Left lobe of liver (tissue), 2 donors: ENCODE measurements around the gene ANKRD39. TPM values are rescaled to one million over a fixed set of nuclear protein-coding genes. Genes with fewer than 3 reads are reported as not detected.
"Not testable (repeated sequence)": the region's sequence is repeated elsewhere in the genome, so short reads cannot be mapped to it uniquely, and the experiment has no call there.

Experiments
- ATAC-seq: fragments of 200-7000 bp; cut with Tn5 transposase; one replicate; pipeline ENCODE4 v1.9.1; 2020; ENCODE audit warnings: mild to moderate bottlenecking, moderate library complexity
- DNase-seq: peaks from one replicate; pipeline ENCODE4 v3.0.0-alpha.2; 2020; ENCODE audit warnings: low spot score
- total RNA-seq: library from RNA; stranded (reverse); gene quantifications from one replicate; pipeline ENCODE4 v1.2.1, GENCODE V29; 2021
- donor health status: DM: no; HTN: no; CAD: no; lungs with moderate emphysema.
- donor health status: DM: no; HTN: yes; CAD: no.

The ANKRD39 gene, protein sequence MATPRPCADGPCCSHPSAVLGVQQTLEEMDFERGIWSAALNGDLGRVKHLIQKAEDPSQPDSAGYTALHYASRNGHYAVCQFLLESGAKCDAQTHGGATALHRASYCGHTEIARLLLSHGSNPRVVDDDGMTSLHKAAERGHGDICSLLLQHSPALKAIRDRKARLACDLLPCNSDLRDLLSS
- 9.5 TPM for total RNA-seq

DNA sequence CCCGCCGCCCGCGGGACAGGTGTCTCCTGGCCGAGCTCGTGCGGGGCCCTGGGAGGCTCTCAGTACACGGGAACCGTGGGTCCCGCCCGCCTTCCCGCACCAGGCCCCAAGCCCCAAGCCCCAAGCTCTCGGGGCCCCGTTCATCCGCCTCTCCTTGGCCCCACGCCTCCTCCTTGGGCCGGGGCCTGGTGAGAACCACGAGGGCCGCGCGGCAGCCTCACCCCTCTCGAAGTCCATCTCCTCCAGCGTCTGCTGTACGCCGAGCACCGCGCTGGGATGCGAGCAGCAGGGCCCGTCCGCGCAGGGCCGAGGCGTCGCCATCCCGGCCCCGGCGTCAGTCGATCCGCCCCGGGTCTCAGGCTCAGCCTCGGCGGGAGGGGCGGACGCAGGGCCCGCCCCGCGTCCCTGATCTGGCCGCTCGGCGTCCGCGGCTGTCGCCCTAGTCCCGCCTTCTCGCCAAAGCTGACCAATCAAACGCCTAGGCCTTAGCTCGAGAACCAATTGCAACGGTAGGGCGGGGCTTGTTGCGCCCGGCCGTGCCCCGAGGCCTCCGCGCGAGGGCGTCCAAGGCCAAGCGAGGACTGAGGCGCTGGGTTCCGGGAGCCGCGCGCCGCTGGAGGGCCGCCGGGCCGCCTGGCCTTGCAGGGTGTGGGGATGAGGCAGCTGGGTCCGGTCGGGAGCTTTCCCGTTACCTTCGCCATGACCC is at the start of gene ANKRD39:
ANKRD39 (minus strand) TSS at position 350 of the 706 bp plus-strand sequence; CDS start at position 321, 29 bp downstream.
- ATAC-seq (peak; percentile 86), DNase-seq (peak; percentile 99)

DNA sequence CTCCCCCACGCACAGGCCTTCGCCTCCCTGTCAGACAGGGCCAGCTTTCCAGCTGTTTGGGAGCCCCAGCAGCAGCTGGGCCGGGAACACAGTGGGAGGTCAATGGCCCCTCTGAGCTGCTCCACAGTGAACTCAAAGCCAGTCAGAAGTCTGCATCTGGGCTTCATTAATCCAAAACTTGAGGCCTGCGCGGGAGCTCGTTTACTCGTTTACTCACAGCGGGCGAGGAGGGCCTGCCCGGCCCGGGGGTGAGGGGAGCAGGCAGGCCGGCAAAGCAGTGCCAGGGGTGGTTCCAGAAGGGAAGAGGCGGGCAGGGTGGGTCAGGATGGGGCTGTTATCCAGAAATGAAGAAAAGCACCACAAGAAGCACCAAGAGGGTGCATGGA is 48.9 kb upstream of the ANKRD39 start:
- ATAC-seq, result peak; percentile 39

DNA sequence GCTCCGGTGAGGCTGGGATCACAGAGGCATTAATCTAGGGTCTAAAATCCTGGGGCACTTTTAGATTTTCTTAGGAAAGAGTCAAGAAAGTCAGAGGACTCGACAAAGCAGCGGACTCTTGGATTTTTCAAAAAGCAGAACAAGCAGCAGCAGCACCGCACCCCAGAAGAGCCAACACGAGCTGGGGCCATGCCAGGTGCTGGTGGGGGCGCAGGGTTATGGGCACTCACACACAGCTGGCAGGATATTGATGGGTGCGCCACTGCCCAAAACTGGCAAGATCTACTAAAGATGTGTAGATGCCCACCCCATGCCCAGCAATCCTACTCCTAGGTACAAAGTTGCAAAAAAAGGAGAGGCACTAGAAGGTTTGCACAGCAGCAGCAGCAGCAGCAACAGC is 46.0 kb upstream of the ANKRD39 start:
- ATAC-seq, result no peak
- DNase-seq, result no peak

More for the DNA sequence above, 48.9 kb upstream of the ANKRD39 start:
- no peak for DNase-seq

DNA sequence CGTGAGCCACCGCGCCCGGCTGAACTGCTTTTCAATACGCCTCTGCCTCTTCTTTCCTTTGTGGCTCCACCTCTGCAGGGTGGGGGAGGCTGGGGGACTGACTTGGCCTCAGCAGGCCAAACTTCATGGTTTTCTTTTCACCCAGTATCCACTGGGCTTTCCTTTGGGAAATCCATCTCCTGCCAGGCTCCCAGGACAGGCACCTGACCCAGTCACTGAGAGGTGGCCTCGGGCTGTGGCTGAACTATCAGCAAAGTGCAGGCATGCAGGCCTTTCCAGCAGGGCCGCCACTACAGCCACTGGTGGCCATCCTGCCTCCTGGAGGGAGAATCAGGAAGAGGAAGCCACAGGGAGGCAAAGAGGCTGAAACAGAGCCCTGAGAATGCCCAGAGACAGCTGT is 45.5 kb upstream of the ANKRD39 start:
- ATAC-seq (no peak), DNase-seq (no peak)

DNA sequence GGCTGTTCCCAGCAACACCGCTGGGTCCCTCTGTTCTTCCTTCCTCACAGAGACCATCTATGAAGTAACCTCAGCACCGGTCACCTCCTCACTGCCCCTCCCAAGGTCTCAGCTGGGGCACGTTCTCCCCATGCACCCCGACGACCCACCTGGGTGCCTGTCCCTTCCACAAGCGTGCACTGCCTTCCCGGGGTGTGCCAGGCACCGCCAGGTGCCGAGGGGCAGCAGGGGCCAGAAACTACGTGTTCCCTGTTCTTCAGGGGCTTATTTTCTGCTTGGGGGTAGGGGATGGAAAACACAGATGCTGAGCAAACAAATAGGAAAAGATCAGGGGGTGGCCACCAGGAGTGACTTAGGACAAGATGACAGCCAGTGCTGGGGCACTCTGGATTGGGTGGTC is 42.4 kb upstream of the ANKRD39 start:
- DNase-seq (no peak), ATAC-seq (no peak)

DNA sequence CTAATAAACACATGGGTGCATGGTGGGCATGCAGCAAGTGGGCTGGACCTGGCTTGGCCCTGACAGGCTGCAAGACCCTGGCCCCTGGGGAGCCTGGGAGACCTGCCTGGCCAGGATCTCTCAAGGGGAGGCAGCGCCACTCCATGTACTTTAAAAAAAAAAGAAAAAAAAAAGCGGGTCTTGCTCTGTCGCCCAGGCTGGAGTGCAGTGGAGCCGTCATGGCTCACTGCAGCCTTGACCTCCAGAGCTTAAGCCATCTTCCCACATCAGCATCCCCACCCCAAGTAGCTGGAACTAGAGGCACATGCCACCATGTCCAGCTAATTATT is 41.6 kb upstream of the ANKRD39 start:
- ATAC-seq (no peak), DNase-seq (no peak)

DNA sequence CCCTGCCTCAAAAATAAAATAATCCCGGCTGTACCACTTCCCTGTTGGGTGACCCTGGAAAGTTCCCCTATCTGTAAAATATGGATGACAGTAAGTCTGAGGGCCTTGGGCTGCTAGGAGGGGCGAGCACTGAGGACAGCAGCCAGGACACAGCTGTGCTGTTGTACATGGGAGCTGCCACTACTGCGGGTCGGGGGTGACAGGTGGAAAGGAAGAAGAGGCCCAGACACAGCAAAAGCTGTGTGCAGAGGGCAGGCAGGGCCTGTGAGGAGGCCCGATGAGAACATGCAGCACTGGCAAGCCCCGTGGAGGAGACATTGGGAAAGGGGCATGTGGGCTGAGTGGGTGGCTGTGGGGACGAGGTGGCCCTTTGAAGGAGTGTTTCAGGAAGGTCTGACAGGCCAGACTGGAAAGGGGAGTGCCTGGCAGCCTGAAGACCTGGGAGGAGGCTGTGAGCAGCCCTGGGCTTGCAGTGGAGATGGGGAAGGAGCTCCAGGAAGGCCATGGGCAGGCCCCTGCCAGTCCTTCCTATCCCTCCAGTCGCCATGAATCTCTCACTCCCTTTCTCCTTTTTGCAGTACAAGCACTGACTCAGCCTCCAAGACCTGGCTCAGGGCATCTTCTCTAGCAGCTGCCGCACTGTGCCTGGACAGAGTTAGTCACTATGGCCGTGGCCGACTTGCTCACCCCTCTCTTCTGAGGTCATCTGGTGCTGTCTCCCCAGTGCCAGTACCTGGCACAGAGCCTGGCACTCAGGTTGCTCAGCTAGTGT is 41.0 kb upstream of the ANKRD39 start:
- DNase-seq (no peak), ATAC-seq (no peak)

DNA sequence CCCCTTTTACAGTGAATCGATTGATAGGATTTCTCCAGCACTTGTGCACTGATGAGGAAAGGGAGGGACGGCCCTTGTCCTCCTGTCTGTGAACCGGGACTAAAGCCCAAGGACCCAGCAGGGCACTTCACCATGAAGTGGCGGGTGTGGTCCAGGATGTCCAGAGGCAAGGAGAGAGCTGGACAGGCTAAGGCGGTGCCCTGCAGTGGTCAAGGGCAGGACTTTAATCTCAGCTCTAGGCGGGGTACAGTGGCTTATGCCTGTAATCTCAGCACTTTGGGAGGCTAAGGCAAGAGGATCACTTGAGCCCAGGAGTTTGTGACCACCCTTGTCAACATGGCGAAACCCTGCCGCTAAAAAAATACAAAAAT is 40.3 kb upstream of the ANKRD39 start:
- no peak for DNase-seq
- ATAC-seq, result no peak

DNA sequence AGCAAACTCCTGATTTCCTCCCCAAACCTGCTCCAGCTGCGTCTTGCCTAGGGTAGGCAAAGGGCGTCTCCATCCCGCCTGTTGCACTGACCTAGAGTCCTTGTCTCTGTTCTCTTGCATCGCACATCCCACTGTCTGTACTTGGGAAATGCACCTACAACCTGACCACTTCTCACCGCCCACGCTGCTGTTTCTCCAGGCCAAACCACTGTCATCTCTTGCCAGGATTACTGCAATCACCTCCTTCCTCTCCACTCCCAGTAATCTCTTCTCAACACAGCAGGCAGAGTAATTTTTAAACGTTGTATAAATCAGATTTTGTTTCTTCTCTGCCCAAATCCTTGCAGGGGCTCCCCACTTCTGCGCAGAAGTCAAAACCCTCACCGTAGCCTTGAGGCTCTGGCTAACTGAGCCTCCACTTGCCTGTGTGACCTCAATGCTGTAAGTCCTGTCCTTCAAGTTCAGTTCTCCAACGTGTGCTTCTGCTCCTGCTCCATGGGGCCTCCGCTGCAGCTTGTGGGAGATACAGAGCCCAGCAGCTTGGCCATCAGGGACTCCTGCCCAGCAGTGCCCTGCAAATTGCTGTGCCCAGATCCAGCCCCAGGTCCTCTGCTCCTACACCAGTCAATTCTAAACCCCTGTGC is 39.8 kb upstream of the ANKRD39 start:
- DNase-seq, result no peak
- no peak for ATAC-seq

DNA sequence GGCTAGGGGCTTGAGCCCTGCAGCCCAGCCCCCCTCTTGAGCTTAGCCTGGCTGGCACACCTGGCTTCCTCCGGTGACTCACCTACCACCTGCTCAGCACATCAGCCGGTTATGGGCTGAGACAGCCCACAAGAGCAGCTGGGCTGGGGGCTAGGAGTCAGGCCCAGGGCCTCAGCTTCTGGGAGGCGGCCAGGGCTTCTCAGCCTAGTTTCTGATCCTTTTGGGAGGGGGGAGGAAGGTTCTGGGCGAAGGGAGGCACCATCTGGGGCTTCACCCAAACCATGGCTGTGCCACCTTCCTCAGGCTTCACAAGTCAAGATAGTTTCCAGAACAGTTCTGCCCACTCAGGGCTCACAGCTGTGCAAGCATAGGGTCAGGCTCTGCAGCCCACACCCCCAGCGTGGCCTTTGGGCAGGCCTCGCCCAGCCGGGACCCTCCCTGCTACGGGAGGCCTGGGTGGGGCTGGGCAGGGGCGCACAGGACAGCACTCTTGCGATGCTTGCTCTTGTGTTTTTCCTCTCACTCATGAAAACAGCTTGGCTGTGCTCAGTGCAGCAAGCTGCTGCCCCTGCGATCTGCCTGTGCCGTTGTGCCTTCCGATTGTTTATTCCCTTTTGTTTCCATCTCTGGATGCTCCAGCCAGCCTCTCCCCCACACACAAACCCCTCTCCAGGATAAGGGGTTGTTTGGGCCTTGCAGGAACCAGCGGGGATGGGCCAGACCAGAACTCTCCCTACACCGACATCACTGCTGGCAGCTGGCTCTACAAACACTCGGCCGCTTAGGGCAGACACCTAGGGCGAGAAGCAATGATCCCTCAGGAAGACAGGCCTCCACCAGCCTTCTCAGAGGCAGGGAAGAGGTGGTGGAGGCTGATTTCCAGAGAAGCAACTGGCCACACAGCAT is 38.2 kb upstream of the ANKRD39 start:
- DNase-seq (no peak), ATAC-seq (no peak)

DNA sequence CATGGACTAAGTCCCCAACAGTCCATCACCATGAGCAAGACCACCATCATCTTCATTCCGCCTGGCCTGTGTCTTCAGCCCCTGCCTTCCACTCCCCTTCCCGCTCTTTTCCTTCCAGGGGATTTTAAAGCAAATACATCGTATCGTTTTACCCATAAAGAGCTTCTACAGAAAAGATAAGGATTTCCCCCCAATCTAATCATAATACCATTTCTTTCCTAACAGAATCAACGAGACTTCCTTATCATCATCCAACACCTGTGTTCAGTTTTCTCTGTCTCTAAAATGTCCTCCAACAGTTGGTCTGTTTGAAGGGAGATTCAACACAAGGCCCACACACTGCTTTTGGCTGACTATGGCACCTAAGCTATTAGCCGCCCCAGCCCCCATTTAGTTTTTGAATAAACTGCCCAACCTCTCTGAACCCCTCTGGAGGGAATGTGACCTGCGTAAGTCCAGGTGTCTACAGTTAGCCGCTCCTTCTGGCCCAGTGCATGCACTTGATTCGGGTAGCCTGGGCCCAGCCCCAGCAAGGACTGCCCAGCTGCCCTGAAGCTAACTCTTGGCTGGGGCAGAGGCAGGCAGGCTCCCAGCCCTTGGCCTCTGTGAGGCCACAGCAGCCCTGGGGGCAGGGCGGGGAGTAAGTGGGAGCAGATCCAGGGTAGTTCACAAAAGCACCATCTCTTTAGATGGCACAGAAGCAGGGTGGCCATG is 37.4 kb upstream of the ANKRD39 start:
- no peak for ATAC-seq
- DNase-seq, result no peak

DNA sequence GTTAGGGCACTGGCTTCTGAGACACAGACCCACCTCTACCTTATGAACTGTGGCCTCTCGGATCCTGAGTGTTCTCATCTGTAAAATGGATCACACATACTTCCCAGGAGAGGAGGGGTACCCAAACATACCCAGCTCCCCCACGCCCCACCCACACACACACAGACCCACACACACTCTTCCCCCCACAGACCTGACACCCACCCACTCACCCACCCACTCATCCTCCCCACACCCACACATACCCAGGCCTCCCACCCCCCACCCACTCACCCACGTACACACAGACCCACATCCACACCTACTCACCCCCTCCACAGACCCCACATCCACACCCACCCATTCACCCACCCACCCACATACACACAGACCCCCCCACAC is 36.3 kb upstream of the ANKRD39 start:
- DNase-seq, result no peak
- ATAC-seq, result no peak

DNA sequence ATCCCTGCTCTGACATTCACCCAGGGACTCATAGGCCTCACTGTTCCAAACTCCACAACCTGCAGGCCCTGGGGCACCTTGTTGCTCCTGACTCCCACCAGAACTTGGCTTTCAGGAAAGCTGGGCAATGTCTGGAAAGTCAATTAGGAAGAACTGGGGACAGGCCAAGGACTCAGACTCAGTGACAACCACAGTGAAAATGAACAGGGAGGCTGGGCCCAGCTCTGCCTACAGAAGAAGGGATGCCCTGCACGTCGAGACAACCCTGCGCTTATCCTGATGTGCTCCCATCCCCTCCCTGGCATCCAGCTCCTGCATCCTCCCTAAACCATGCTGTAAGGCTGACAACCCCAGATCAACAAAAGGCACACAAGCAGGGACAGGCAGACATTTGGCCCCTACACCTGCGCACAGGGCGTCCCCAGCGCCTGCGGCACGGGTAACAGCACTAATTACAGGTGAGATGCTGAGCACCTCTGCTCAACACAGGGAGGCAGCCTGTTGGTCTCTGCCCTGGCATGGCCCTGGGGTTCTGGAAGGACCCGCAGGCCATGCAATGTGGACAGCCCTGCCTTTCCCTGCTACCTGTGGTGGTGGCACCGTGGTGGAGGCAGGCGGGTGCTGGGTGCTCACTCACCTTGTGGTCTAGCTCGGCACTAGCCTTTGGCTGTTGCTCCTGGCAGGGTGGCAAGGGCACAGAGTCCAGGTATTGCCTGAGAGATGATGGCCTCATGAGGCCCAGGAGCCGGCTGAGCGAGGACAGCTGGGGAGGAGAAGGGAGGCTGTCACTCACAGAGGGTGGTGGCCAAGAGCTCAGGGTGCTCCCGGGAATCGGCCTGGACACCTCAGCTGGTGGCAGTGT is 35.7 kb upstream of the ANKRD39 start:
- ATAC-seq (peak; percentile 69), DNase-seq (no peak)

DNA sequence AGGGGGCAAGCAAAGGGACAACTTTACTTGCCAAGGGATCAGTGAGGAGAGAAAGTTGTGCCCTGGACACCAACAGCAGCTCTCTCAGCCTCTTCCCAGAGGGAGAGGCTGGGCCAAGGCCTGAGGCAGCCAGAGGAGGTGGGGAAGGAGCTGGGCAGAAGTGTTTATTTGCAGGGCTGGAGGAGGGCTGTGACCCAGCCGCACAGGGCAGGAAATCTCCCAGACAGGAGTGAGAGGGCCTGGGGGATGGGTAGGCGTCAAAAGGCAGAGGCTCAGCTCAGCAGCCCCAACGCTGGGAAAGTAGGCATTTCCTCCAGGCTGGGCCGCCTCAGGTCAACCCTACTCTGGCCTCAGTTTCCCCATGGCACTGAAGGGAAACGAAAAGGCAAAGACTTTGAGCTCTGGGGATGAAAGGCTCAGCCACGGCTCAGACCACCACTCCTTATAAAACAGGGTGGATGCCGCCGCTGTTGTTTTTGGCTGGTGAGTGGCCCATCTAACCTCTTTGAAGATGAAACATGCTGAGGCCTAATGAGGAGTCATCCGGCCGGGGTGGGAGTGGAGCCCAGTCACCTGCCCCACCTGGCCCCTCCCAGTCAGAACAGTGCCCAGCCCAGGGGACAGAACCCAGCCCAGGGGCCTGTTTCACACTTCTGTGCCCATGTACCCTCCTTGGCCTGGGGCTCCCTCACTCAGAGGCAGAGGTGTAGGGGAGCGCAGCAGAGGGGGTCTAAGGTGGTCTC is 33.9 kb upstream of the ANKRD39 start:
- ATAC-seq (peak; percentile 67), DNase-seq (no peak)

DNA sequence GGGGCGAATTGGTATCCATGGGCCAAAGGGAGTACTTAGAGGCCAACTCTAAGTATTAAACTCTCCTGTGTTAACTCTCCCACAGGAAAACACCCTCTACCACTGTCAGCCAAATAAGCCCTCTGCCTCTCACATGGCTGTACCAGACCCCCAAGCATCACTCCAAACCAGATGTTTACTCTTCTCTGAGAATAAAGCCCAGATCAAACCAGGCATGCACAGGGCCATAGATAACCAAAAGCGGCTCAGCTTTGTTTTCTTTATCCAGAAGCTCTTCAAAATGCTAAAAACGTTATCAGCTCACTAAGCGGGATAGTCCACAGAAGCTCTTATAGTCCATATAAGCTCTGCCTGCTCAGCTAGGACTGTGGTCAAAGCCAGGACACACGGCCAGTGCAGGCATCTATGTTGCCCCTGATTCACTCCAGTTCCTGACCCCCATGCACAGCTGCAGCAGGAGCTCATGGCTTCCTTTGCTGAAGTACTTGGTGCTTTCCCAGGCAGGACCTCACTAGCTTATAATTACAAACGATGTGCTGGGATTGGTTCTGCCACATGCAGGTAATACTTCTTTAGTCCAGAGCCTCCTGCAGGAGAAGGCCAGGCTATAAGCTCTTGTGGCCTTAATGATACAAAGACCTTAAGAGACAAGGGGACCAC is 33.0 kb upstream of the ANKRD39 start:
- no peak for DNase-seq
- no peak for ATAC-seq

DNA sequence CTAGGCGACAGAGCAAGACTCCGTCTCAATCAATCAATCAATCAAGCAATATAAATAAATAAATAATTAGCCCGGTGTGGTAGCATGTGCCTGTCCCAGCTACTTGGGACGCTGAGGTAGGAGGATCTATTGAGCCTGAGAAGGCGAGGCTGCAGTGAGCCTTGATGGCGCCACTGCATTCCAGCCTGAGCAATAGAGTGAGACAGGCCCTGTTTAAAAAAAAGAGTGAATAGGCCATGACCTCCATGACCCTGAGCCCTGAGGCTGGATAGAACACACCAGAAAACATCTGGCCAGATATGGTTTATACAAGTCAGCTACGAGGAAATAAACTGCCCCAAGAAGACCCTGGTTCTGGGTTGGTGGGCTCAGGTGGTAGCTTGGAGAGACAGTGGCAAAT is 32.4 kb upstream of the ANKRD39 start:
- DNase-seq (no peak), ATAC-seq (no peak)

DNA sequence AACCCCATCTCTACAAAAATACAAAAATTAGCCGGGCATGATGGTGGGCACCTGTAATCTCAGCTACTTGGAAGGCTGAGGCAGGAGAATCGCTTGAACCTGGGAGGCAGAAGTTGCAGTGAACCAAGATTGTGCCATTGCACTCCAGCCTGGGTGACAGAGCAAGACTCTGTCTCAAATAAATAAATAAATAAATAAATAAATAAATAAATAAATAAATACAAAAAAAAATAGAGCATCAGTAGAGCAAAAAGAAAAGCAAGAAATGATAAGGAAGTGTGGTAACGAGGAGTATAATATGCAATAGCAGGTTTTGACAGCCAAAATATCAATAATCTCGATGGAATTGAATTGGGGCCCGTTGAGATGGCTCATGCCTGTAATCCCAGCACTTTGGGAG is 31.7 kb upstream of the ANKRD39 start:
- DNase-seq, result not testable (repeated sequence)

More for the DNA sequence above, 31.7 kb upstream of the ANKRD39 start:
- not testable (repeated sequence) for ATAC-seq
